Astrocyte of the cerebellum (primary cell): ENCODE data around the gene TMEM169.
A peak's percentile ranks its signal among the peaks of the same experiment; 100 is the strongest.

Source experiments
- DNase-seq: peaks from one replicate; pipeline ENCODE4 v3.0.0-alpha.2; 2011; ENCODE audit warnings: low read depth
- H3K4me3 ChIP-seq: 2 replicates; pipeline ENCODE4 v1.5.1; 2011; ENCODE audit warnings: mild to moderate bottlenecking, low read depth, low read length, moderate library complexity
- in situ Hi-C: cut with HindIII; loops from 2 replicates; pipeline ENCODE4 v1.10.0; 2017; ENCODE audit warnings: low sequenced_read_pairs
- TF ChIP-seq, protein P1 (sequence below): IDR thresholded peaks from 2 replicates; pipeline ENCODE4 v1.5.1; 2012; ENCODE audit warnings: low read length, low read depth, moderate library complexity, mild to moderate bottlenecking; ENCODE audit errors: missing control alignments

Gene TMEM169

GRCh38 chr2:216081487-216082116 is at the start of gene TMEM169, which contains the start of gene PECR:
TMEM169 (plus strand) TSS chr2:216081919; CDS start chr2:216095964, 14,045 bp downstream.
PECR (minus strand) TSS chr2:216081809; CDS start chr2:216081741, 68 bp downstream.
- no peak for DNase-seq
- H3K4me3 ChIP-seq: peak within 1 kb of the TSS; percentile 72
- in situ Hi-C loops: no loop called here
- TF ChIP-seq, protein P1, sequence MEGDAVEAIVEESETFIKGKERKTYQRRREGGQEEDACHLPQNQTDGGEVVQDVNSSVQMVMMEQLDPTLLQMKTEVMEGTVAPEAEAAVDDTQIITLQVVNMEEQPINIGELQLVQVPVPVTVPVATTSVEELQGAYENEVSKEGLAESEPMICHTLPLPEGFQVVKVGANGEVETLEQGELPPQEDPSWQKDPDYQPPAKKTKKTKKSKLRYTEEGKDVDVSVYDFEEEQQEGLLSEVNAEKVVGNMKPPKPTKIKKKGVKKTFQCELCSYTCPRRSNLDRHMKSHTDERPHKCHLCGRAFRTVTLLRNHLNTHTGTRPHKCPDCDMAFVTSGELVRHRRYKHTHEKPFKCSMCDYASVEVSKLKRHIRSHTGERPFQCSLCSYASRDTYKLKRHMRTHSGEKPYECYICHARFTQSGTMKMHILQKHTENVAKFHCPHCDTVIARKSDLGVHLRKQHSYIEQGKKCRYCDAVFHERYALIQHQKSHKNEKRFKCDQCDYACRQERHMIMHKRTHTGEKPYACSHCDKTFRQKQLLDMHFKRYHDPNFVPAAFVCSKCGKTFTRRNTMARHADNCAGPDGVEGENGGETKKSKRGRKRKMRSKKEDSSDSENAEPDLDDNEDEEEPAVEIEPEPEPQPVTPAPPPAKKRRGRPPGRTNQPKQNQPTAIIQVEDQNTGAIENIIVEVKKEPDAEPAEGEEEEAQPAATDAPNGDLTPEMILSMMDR: no peak

DNA sequence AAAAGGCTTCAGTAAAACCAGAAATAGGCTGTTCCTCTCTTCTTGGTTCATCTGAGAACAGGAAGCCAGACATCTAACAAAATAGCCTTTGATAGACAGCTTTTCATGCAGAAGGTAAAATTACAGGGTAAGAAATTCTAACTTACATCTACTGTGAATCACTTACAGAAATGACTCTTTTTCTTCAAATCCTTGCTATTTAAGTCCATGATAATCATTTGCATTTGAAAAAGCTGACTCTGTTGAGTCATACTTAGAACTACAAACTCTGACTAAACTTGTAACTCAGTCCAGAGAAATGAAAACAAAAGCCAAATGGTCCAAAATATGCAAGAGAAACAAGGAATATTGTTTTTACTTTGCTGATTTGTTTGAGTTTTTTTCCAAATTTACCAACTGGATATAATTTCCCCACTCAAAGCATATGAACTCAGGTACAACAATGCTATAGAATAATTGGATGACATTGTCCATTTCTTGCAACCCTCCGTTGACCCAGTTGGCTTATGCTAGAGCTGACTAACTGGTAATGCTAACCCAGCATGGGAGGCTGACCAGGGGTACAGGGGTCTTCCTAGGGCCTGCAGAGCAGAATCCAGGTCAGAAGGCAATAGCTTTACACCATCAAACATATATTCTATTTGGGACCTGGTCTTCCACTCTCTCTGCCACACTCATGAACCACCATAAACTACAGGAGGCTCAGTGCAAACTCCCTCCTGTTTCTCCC is 49.6 kb upstream of the TMEM169 start:
- in situ Hi-C loops: no loop called here
- DNase-seq: peak; percentile 75
- TF ChIP-seq, protein P1: no peak
- H3K4me3 ChIP-seq: no peak overlapping the region

DNA sequence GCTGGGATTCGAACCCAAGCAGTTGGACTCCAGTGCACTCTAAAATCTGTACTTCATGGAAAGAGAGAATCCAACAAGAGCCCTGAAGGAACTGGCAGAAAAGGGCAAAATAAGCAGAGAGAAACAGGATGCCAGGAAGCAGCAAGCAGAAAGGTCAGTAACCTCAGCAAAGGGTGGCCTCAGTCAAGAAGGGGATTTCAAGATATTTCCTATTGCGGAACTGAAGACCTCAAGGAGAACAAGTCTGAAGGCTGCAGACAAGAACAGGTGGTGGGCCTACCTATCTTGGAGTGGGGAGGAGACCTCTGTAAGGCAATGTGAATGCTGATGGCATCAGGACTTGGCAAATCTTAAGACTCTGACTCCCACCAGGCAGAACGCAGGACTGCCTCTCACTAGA is 48.3 kb upstream of the TMEM169 start:
- in situ Hi-C loops: no loop called here
- TF ChIP-seq, protein P1: no peak
- H3K4me3 ChIP-seq: no peak overlapping the region
- no peak for DNase-seq

GRCh38 chr2:216034065-216034464 is 47.7 kb upstream of the TMEM169 start:
- in situ Hi-C loops: no loop called here
- no peak overlapping the region for H3K4me3 ChIP-seq
- peak; percentile 74 for DNase-seq
- TF ChIP-seq, protein P1: peak; percentile 92

- no peak overlapping the region for H3K4me3 ChIP-seq
- no peak for DNase-seq
- in situ Hi-C loops: loop anchor here (5.0 kb wide), 1 partner anchor 38 kb away; no protein-coding TSS in a partner anchor
- TF ChIP-seq, protein P1: no peak
Observed at GRCh38 chr2:216039918-216040317, 41.8 kb upstream of the TMEM169 start.

GRCh38 chr2:216041438-216041837 is 40.3 kb upstream of the TMEM169 start:
- H3K4me3 ChIP-seq: no peak overlapping the region
- TF ChIP-seq, protein P1: no peak
- in situ Hi-C loops: no loop called here
- no peak for DNase-seq
